ENCODE data around the gene SRR. TPM values are rescaled to one million over a fixed set of nuclear protein-coding genes. Genes with fewer than 3 reads are reported as not detected.
"Not testable (repeated sequence)": the region's sequence is repeated elsewhere in the genome, so short reads cannot be mapped to it uniquely, and the experiment has no call there.

The SRR gene, protein sequence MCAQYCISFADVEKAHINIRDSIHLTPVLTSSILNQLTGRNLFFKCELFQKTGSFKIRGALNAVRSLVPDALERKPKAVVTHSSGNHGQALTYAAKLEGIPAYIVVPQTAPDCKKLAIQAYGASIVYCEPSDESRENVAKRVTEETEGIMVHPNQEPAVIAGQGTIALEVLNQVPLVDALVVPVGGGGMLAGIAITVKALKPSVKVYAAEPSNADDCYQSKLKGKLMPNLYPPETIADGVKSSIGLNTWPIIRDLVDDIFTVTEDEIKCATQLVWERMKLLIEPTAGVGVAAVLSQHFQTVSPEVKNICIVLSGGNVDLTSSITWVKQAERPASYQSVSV
- total RNA-seq = 2.9 TPM
- polyA plus RNA-seq = 1 to 10 TPM; 4.2 to 9.2 (median 8.5) TPM

DNA sequence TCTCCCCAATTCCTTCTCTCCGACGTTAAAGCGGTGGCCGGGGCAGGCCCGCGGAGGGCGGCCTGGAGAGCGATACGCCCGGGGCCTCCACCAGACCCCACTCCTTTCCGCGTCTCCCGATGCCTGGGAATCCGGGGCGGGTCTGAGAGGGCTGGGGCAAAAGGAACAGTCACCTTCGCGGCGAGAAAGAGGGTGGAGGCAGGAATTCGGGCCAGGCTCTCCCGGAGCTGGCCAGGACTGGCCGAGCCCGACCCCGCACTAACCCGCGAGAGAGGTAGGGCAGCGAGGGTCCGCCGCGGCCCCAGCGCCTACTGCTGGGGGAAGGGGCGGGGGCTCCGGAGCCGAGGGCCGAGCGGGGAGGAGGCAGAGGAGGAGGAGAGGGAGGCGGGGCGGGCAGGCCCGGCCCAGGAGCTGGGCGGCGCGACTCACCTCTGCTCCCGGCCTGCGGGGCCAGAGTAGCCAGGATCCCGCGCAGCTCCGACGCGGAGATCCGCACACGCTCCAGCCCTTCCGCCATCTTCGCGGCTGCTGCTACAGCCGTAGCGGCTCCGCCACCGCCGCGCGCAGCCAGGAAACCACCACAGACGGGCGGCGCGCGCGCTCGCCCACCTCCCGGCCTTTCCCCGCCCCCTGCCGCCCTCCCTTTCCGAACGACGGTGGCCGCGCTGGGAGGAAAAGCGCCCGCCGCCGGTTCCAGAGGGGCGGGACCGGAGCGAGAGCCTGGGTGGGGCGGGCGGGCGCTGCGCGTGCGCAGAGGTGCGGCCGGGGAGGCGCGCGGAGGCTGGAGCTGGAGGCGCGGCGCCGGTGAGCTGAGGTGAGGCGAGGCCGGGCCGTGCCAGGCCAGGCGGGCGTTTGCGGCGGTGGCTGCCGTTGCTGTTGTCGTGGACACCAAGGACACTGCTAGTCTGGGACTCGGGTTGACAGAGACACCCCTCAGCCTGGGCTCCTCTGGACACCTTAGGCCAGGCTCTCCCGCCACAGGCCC, at the start of gene SRR, which contains the start of gene SMG6:
SRR (plus strand) TSS at position 747 of the 985 bp plus-strand sequence. CDS start 11,611 bp downstream, outside the sequence.
SMG6 (minus strand) TSS at position 582 of the 985 bp plus-strand sequence; CDS start at position 517, 65 bp downstream.
- H3K4me3 Mint-ChIP-seq = peak within 1 kb of the TSS; percentile 95 to 98 (median 96)
- H3K36me3 ChIP-seq (ENCODE audit: control insufficient read depth, insufficient read depth, low read length) = peaks cover 19% of the 10 kb centered on the region

DNA sequence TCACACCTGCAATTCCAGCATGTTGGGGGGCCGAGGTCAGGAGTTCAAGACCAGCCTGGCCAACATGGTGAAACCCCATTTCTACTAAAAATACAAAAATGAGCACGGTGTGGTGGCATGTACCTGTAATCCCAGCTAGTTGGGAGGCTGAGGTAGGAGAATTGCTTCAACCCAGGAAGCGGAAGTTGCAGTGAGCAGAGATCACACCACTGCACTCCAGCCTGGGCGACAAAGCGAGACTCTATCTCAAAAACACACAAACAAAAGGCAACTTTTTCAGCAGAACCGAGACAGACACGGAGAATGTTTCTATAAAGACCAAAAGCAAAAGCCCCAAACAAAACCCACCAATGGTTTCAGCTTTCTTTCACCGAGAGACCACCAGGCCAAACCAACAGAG, 44.9 kb upstream of the SRR start:
- not testable (repeated sequence) for DNase-seq; H3K27me3 ChIP-seq (ENCODE audit: control insufficient read depth, insufficient read depth, low read length); H3K9me3 Mint-ChIP-seq; ATAC-seq (ENCODE audit: low read depth in 2 of 2); H3K27me3 Mint-ChIP-seq; H3K36me3 ChIP-seq (ENCODE audit: control insufficient read depth, insufficient read depth, low read length); H3K9me3 ChIP-seq (ENCODE audit: control insufficient read depth in 2 of 2, low read length in 2 of 2)
- Mint-ChIP-seq H3K4me3 (peak overlapping the region in 3 of 4 donors; percentile 67 to 84 (median 72)), H3K27ac (peak overlapping the region; percentile 61 to 98 (median 93)), H3K4me1 (peaks cover 25 to 67% (median 54%) of the 10 kb centered on the region in 4 donors), H3K36me3 (peaks cover 23% of the 10 kb centered on the region)
- H3K4me1 ChIP-seq (ENCODE audit: control insufficient read depth, insufficient read depth, low read length, poor library complexity, severe bottlenecking) = peaks cover 51% of the 10 kb centered on the region
- peak overlapping the region; percentile 68 for H3K27ac ChIP-seq (ENCODE audit: insufficient read depth, low read length, poor library complexity, severe bottlenecking)
- peak overlapping the region; percentile 21 for H3K4me3 ChIP-seq (ENCODE audit: low read depth, low read length)

More for the DNA sequence above, at the start of gene SRR, which contains the start of gene SMG6:
- H3K27me3 Mint-ChIP-seq = no peaks in the 10 kb centered on the region
- H3K36me3 Mint-ChIP-seq = peaks cover 19% of the 10 kb centered on the region
- peak within 1 kb of the TSS; percentile 80 for H3K27ac ChIP-seq (ENCODE audit: insufficient read depth, low read length, poor library complexity, severe bottlenecking)
- H3K27me3 ChIP-seq (ENCODE audit: control insufficient read depth, insufficient read depth, low read length) = no peaks in the 10 kb centered on the region
- peaks cover 20% of the 10 kb centered on the region for H3K4me1 ChIP-seq (ENCODE audit: control insufficient read depth, insufficient read depth, low read length, poor library complexity, severe bottlenecking)
- peak within 1 kb of the TSS; percentile 43 to 94 (median 92) for H3K27ac Mint-ChIP-seq
- H3K9me3 Mint-ChIP-seq = no peaks in the 10 kb centered on the region
- peak within 1 kb of the TSS; percentile 91 for H3K4me3 ChIP-seq (ENCODE audit: low read depth, low read length)
- H3K4me1 Mint-ChIP-seq = peaks cover 15 to 51% (median 31%) of the 10 kb centered on the region in 4 donors
- DNase-seq (peak; percentile 92 to 94 (median 93)), ATAC-seq (ENCODE audit: low read depth in 2 of 2) (peak; percentile 87 to 90)
- no peaks in the 10 kb centered on the region for H3K9me3 ChIP-seq (ENCODE audit: control insufficient read depth in 2 of 2, low read length in 2 of 2)

DNA sequence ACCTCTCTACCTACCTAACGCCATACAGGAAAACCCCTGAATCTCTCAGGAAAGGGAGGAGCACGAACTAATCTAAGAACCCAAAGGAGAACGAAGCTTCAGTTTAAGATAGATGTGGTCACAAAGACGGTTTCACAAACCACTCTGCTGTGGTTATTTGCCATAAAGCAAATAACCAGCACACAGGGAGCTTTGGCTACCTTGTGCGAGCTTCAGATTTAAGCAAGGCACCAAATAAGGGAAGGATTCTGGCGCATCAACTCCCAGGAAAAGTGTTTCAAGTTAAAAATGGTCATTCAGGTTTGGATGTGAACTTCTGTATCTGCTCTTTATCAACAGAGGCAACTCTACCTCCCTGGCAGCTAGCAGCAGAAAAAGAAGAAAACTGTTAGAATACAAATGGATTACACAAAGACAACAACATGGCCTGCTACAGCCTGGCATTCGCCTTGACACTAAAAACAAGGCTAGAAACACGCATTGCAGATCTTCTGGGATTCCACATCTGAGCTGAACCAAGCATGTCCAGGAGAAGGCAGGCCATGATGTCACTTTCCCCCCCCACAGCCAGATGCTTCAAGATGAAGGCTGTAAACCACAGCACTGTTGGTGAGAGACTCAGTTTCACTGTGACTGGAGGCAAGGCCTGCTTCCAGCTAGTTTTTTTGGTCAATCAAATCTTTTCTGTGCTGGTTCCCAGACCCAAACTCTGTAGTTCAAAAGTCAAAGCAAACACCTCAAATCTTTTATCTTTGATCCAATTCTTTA, 43.8 kb upstream of the SRR start:
- Mint-ChIP-seq H3K9me3 (peaks cover 0 to 1% (median 0%) of the 10 kb centered on the region in 7 donors), H3K4me1 (peaks cover 19 to 67% (median 50%) of the 10 kb centered on the region in 4 donors), H3K27ac (peak overlapping the region; percentile 91 to 98 (median 93)), H3K4me3 (peak overlapping the region; percentile 67 to 84 (median 74)), H3K36me3 (peaks cover 15% of the 10 kb centered on the region), H3K27me3 (no peaks in the 10 kb centered on the region)
- peak; percentile 64 to 67 for ATAC-seq (ENCODE audit: low read depth in 2 of 2)
- Histone ChIP-seq H3K4me1 (ENCODE audit: control insufficient read depth, insufficient read depth, low read length, poor library complexity, severe bottlenecking) (peaks cover 53% of the 10 kb centered on the region), H3K36me3 (ENCODE audit: control insufficient read depth, insufficient read depth, low read length) (no peaks in the 10 kb centered on the region), H3K4me3 (ENCODE audit: low read depth, low read length) (peak overlapping the region; percentile 52), H3K9me3 (ENCODE audit: control insufficient read depth in 2 of 2, low read length in 2 of 2) (no peaks in the 10 kb centered on the region), H3K27ac (ENCODE audit: insufficient read depth, low read length, poor library complexity, severe bottlenecking) (peak overlapping the region; percentile 68), H3K27me3 (ENCODE audit: control insufficient read depth, insufficient read depth, low read length) (no peaks in the 10 kb centered on the region)
- peak; percentile 21 to 81 (median 34) for DNase-seq

DNA sequence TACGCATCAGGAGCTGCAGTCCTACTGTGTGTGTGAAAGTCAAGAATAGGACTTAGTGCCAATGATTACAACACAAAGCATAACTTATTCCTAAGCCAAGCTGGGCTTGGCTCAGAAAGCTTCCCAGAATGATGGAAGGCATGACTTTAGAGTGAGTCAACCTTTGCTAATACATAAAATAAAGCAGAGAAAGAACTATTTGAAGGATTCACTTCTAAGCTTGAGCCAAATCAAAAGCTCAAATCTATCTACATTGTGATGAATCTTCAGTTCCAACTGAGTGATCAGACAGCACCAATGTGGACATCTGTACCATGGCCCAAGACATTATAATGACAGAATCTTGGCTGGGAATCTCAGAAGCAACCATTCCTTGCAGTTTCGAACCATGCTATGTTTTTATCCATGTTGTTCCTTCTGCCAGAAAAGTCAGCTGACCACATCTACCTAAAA, 41.6 kb upstream of the SRR start:
- Histone ChIP-seq H3K27ac (ENCODE audit: insufficient read depth, low read length, poor library complexity, severe bottlenecking) (peak overlapping the region; percentile 89), H3K9me3 (ENCODE audit: control insufficient read depth in 2 of 2, low read length in 2 of 2) (no peaks in the 10 kb centered on the region), H3K4me3 (ENCODE audit: low read depth, low read length) (peak overlapping the region; percentile 2), H3K27me3 (ENCODE audit: control insufficient read depth, insufficient read depth, low read length) (no peaks in the 10 kb centered on the region), H3K4me1 (ENCODE audit: control insufficient read depth, insufficient read depth, low read length, poor library complexity, severe bottlenecking) (peaks cover 76% of the 10 kb centered on the region), H3K36me3 (ENCODE audit: control insufficient read depth, insufficient read depth, low read length) (no peaks in the 10 kb centered on the region)
- DNase-seq (no peak), ATAC-seq (ENCODE audit: low read depth in 2 of 2) (no peak)
- Mint-ChIP-seq H3K27me3 (no peaks in the 10 kb centered on the region), H3K27ac (peak overlapping the region; percentile 47 to 97 (median 52)), H3K9me3 (peaks cover 0 to 1% (median 0%) of the 10 kb centered on the region in 7 donors), H3K4me3 (peak overlapping the region in 1 of 4 donors; percentile 28), H3K36me3 (peaks cover 14% of the 10 kb centered on the region), H3K4me1 (peaks cover 35 to 89% (median 67%) of the 10 kb centered on the region in 4 donors)

DNA sequence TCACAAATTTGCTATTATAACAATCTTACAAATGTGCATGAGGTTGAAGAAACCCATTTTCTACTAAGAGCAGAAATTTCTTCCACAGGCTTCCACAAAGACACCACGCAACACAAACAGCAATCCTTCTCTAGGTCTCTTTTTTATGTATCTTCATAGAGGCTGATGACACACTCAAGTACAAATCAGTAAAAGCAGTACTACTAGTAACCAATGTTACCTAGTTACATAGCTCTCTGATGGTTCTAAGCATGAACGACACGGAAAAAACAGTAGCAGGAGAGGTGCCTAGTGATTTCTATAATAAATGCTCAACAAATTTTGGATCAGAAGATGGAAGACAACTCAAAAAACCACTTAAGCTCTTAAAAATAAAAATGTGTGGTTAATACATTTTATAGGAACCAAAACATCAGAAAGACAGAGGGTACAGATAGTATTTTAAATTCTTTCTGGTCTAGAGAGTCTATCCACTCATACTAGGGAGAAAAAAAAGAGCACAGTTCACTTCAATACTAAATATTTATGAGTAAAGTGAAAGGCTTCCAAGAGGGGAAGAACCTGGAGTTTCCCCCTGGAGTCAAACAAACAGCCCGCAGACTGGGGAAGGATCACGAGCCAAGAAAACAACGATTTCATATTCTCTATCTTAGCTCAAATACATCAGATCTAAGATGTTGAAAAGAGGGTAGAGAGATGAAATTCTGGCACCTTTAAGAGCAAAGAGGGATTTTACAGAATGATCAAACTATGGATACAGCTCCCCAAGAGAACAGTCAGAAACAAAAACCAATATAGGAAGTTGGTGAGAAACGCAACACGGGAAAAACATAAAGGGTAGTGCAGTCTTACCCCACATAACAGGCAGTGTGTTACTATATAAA, 40.3 kb upstream of the SRR start:
- H3K4me3 Mint-ChIP-seq = peak overlapping the region; percentile 61 to 77 (median 71)
- Histone ChIP-seq H3K4me3 (ENCODE audit: low read depth, low read length) (peak overlapping the region; percentile 33), H3K36me3 (ENCODE audit: control insufficient read depth, insufficient read depth, low read length) (no peaks in the 10 kb centered on the region), H3K4me1 (ENCODE audit: control insufficient read depth, insufficient read depth, low read length, poor library complexity, severe bottlenecking) (peaks cover 84% of the 10 kb centered on the region), H3K27me3 (ENCODE audit: control insufficient read depth, insufficient read depth, low read length) (no peaks in the 10 kb centered on the region), H3K9me3 (ENCODE audit: control insufficient read depth in 2 of 2, low read length in 2 of 2) (no peaks in the 10 kb centered on the region), H3K27ac (ENCODE audit: insufficient read depth, low read length, poor library complexity, severe bottlenecking) (peak overlapping the region; percentile 89)
- peaks cover 18% of the 10 kb centered on the region for H3K36me3 Mint-ChIP-seq
- H3K9me3 Mint-ChIP-seq = peaks cover 0 to 1% (median 0%) of the 10 kb centered on the region in 7 donors
- DNase-seq (peak in 1 of 3 donors; percentile 26), ATAC-seq (ENCODE audit: low read depth in 2 of 2) (no peak)
- peak overlapping the region; percentile 97 to 98 (median 98) for H3K27ac Mint-ChIP-seq
- H3K27me3 Mint-ChIP-seq = no peaks in the 10 kb centered on the region
- peaks cover 35 to 89% (median 70%) of the 10 kb centered on the region in 4 donors for H3K4me1 Mint-ChIP-seq

DNA sequence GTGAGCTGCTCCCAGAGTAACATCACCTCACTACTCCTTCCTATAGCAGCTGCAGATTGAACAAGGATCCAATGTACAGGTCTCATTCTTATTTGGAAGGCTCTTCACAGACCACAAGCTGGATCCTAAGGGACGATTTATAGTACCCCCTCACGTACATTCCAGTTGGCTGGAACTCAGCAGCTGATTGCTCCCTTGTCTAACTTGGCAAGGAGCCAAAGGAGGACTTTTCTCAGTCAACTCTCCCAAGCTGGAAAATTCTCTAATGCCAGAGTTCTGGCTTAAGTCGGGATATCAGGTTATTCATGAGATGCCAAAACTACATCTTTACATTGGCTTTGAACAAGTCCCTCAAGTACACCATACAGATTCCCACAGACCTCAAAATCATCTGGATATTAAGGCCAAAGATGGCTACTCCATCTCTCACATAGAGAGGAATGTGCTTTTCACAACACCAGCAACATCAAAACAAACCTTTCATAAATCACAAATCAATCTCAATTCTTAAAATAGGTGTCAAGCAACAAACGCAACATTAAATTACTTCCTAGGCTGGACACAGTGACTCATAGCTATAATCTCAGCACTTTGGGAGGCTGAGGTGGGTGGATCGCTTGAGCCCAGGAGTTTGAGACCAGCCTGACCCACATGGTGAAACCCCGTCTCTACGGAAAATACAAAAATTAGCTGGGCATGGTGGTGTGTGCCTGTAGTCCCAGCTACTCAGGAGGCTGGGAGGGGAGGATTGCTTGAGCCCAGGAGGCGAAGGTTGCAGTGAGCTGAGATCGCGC, 39.5 kb upstream of the SRR start:
- Histone ChIP-seq H3K4me3 (ENCODE audit: low read depth, low read length) (peak overlapping the region; percentile 33), H3K27ac (ENCODE audit: insufficient read depth, low read length, poor library complexity, severe bottlenecking) (peak overlapping the region; percentile 89), H3K27me3 (ENCODE audit: control insufficient read depth, insufficient read depth, low read length) (no peaks in the 10 kb centered on the region), H3K9me3 (ENCODE audit: control insufficient read depth in 2 of 2, low read length in 2 of 2) (no peaks in the 10 kb centered on the region), H3K4me1 (ENCODE audit: control insufficient read depth, insufficient read depth, low read length, poor library complexity, severe bottlenecking) (peaks cover 78% of the 10 kb centered on the region), H3K36me3 (ENCODE audit: control insufficient read depth, insufficient read depth, low read length) (no peaks in the 10 kb centered on the region)
- Mint-ChIP-seq H3K27ac (peak overlapping the region; percentile 97 to 98 (median 98)), H3K9me3 (peaks cover 0 to 1% (median 0%) of the 10 kb centered on the region in 7 donors), H3K4me1 (peaks cover 35 to 81% (median 65%) of the 10 kb centered on the region in 4 donors), H3K36me3 (peaks cover 18% of the 10 kb centered on the region), H3K27me3 (no peaks in the 10 kb centered on the region), H3K4me3 (peak overlapping the region; percentile 43 to 77 (median 64))
- ATAC-seq (ENCODE audit: low read depth in 2 of 2) = no peak
- no peak for DNase-seq
